ENCODE data around the gene ADORA2A. TPM values are rescaled to one million over a fixed set of nuclear protein-coding genes. Genes with fewer than 3 reads are reported as not detected.

Gene ADORA2A
- polyA plus RNA-seq, 1 donor (not counting 4 experiments of a cell fraction or from before 2014, with no cell fraction given), result 0.20 TPM

DNA sequence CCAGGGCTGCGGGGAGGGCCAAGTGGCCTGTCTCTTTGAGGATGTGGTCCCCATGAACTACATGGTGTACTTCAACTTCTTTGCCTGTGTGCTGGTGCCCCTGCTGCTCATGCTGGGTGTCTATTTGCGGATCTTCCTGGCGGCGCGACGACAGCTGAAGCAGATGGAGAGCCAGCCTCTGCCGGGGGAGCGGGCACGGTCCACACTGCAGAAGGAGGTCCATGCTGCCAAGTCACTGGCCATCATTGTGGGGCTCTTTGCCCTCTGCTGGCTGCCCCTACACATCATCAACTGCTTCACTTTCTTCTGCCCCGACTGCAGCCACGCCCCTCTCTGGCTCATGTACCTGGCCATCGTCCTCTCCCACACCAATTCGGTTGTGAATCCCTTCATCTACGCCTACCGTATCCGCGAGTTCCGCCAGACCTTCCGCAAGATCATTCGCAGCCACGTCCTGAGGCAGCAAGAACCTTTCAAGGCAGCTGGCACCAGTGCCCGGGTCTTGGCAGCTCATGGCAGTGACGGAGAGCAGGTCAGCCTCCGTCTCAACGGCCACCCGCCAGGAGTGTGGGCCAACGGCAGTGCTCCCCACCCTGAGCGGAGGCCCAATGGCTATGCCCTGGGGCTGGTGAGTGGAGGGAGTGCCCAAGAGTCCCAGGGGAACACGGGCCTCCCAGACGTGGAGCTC lies 13.5 kb downstream of the ADORA2A start:
- Histone ChIP-seq H4K20me1 (ENCODE audit: control insufficient read depth, extremely low read depth, insufficient read depth, low read length) (no peaks in the 10 kb centered on the region), H3K9me1 (ENCODE audit: control insufficient read depth, extremely low read depth, insufficient read depth, low read length) (no peaks in the 10 kb centered on the region), H3K27ac (ENCODE audit: control insufficient read depth, insufficient read depth, low read length) (no peak overlapping the region), H3K9me3 (ENCODE audit: control insufficient read depth, low read depth, low read length) (no peaks in the 10 kb centered on the region), H3K4me1 (ENCODE audit: control insufficient read depth, extremely low read depth, insufficient read depth, low read length) (peaks cover 4% of the 10 kb centered on the region), H3K79me2 (ENCODE audit: control insufficient read depth, insufficient read depth, low read length) (no peaks in the 10 kb centered on the region), H3K27me3 (ENCODE audit: control insufficient read depth, extremely low read depth, insufficient read depth, low read length) (no peaks in the 10 kb centered on the region), H2AFZ (ENCODE audit: control insufficient read depth, low read length) (no peak overlapping the region), H3K36me3 (ENCODE audit: control insufficient read depth in 2 of 2, extremely low read depth in 1 of 2, insufficient read depth in 2 of 2, low read length in 2 of 2) (no peaks in the 10 kb centered on the region), H3K4me3 (ENCODE audit: control insufficient read depth in 2 of 3, extremely low read depth in 1 of 3, insufficient read depth in 2 of 3, low read depth in 1 of 3, low read length in 3 of 3) (no peak overlapping the region), H3K9ac (ENCODE audit: control insufficient read depth, extremely low read depth, insufficient read depth, low read length) (no peak overlapping the region), H3K4me2 (ENCODE audit: control insufficient read depth, extremely low read depth, insufficient read depth, low read depth, low read length) (no peak overlapping the region)
- FAIRE-seq (no peak), DNase-seq (ENCODE audit: low read depth, low spot score) (no peak)
- dilution Hi-C loops (cut with MboI; ENCODE audit: extremely low pct_ligation_motif_present, low sequenced_read_pairs), result no loop called here
- TF ChIP-seq, protein P1, sequence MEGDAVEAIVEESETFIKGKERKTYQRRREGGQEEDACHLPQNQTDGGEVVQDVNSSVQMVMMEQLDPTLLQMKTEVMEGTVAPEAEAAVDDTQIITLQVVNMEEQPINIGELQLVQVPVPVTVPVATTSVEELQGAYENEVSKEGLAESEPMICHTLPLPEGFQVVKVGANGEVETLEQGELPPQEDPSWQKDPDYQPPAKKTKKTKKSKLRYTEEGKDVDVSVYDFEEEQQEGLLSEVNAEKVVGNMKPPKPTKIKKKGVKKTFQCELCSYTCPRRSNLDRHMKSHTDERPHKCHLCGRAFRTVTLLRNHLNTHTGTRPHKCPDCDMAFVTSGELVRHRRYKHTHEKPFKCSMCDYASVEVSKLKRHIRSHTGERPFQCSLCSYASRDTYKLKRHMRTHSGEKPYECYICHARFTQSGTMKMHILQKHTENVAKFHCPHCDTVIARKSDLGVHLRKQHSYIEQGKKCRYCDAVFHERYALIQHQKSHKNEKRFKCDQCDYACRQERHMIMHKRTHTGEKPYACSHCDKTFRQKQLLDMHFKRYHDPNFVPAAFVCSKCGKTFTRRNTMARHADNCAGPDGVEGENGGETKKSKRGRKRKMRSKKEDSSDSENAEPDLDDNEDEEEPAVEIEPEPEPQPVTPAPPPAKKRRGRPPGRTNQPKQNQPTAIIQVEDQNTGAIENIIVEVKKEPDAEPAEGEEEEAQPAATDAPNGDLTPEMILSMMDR (optimal IDR thresholded peaks at IDR 0.05 in 1 of 3, IDR thresholded peaks at IDR 0.05 in 1 of 3, conservative IDR thresholded peaks at IDR 0.05 in 1 of 3; ENCODE audit: extremely low read depth in 1 of 3, insufficient read depth in 2 of 3, low read length in 3 of 3), result no peak
- no peak for TF ChIP-seq EZH2 (IDR thresholded peaks at IDR 0.05; ENCODE audit: low read length)

DNA sequence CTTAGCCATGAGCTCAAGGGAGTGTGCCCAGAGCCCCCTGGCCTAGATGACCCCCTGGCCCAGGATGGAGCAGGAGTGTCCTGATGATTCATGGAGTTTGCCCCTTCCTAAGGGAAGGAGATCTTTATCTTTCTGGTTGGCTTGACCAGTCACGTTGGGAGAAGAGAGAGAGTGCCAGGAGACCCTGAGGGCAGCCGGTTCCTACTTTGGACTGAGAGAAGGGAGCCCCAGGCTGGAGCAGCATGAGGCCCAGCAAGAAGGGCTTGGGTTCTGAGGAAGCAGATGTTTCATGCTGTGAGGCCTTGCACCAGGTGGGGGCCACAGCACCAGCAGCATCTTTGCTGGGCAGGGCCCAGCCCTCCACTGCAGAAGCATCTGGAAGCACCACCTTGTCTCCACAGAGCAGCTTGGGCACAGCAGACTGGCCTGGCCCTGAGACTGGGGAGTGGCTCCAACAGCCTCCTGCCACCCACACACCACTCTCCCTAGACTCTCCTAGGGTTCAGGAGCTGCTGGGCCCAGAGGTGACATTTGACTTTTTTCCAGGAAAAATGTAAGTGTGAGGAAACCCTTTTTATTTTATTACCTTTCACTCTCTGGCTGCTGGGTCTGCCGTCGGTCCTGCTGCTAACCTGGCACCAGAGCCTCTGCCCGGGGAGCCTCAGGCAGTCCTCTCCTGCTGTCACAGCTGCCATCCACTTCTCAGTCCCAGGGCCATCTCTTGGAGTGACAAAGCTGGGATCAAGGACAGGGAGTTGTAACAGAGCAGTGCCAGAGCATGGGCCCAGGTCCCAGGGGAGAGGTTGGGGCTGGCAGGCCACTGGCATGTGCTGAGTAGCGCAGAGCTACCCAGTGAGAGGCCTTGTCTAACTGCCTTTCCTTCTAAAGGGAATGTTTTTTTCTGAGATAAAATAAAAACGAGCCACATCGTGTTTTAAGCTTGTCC lies 14.3 kb downstream of the ADORA2A start:
- no peaks in the 10 kb centered on the region for H3K9me1 ChIP-seq (ENCODE audit: control insufficient read depth, extremely low read depth, insufficient read depth, low read length)
- no peak for FAIRE-seq
- no peaks in the 10 kb centered on the region for H3K79me2 ChIP-seq (ENCODE audit: control insufficient read depth, insufficient read depth, low read length)
- no peak overlapping the region for H3K4me2 ChIP-seq (ENCODE audit: control insufficient read depth, extremely low read depth, insufficient read depth, low read depth, low read length)
- H3K27me3 ChIP-seq (ENCODE audit: control insufficient read depth, extremely low read depth, insufficient read depth, low read length), result no peaks in the 10 kb centered on the region
- no peak overlapping the region for H3K27ac ChIP-seq (ENCODE audit: control insufficient read depth, insufficient read depth, low read length)
- no peaks in the 10 kb centered on the region for H3K9me3 ChIP-seq (ENCODE audit: control insufficient read depth, low read depth, low read length)
- H3K9ac ChIP-seq (ENCODE audit: control insufficient read depth, extremely low read depth, insufficient read depth, low read length), result no peak overlapping the region
- peaks cover 4% of the 10 kb centered on the region for H3K4me1 ChIP-seq (ENCODE audit: control insufficient read depth, extremely low read depth, insufficient read depth, low read length)
- dilution Hi-C loops (cut with MboI; ENCODE audit: extremely low pct_ligation_motif_present, low sequenced_read_pairs), result no loop called here
- no peak overlapping the region for H3K4me3 ChIP-seq (ENCODE audit: control insufficient read depth in 2 of 3, extremely low read depth in 1 of 3, insufficient read depth in 2 of 3, low read depth in 1 of 3, low read length in 3 of 3)
- no peak for DNase-seq (ENCODE audit: low read depth, low spot score)
- H4K20me1 ChIP-seq (ENCODE audit: control insufficient read depth, extremely low read depth, insufficient read depth, low read length), result no peaks in the 10 kb centered on the region
- no peak overlapping the region for H2AFZ ChIP-seq (ENCODE audit: control insufficient read depth, low read length)
- H3K36me3 ChIP-seq (ENCODE audit: control insufficient read depth in 2 of 2, extremely low read depth in 1 of 2, insufficient read depth in 2 of 2, low read length in 2 of 2), result no peaks in the 10 kb centered on the region
- TF ChIP-seq, protein P1 (optimal IDR thresholded peaks at IDR 0.05 in 1 of 3, IDR thresholded peaks at IDR 0.05 in 1 of 3, conservative IDR thresholded peaks at IDR 0.05 in 1 of 3; ENCODE audit: extremely low read depth in 1 of 3, insufficient read depth in 2 of 3, low read length in 3 of 3), result no peak
- no peak for TF ChIP-seq EZH2 (IDR thresholded peaks at IDR 0.05; ENCODE audit: low read length)
